SKM-1 (cell line): Measurements from ENCODE around the gene FNTB.
"Not testable (repeated sequence)": the region's sequence is repeated elsewhere in the genome, so short reads cannot be mapped to it uniquely, and the experiment has no call there.

ENCODE experiments used
- DNase-seq: peaks from one replicate; lab custom pipeline; 2025; ENCODE audit not compliant: unreplicated experiment; lab: John Stamatoyannopoulos, UW

The FNTB gene

DNA sequence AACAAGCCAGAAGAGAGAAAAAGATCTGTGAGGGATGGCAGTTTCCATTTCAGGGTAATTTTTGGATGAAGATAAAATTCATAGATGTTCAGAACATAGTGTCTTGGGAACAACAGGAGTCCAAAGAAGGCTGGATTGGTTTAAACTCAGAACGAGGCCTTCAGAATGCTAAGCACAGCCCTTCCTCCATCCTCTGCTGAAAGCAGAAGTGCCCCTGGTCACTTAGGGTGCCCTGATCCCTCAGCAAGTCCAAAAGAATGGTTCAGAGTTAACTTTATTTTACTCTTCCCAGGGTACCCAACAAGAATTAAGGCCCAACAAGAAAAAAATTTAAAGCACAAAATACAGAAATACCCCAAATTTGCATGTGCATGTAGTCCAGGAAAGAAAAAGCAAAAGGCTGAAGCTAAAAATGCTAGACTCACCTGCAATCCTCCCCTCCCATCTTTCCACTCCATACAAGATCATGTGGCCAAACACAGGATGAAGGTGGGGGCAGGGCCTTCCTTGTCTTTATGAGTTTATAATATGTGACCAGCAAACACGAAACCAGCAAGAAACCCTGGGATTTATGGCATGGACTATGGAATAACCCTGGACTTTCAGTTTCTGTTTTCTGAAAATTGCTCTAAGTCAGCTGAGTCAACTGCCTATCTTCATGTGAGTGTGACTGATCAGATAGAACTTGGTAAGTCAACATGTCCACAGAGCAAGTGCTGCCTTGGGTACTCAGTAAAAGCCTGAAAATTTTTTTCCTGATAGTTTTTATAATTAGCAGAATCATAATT lies 94.5 kb downstream of the FNTB start:
- DNase-seq: no peak

DNA sequence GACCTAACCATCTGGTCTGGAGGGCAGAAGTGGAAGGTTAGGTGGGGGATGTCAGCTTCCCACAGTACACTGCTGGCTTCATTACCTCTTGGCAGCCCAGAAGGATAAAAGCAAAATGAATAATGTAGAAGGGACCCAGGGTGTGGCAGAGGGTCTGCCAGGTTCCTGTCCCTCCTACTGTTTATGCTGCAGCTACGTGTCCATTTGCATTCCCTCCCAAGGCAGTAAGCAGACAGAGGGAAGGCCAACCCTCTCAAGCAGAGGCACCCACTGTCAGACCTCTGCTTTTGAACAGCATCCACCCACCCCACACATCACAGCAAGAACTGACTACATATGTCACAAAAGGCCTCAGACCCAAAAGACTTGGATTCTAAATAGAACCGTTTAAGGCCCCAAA lies 96.2 kb downstream of the FNTB start:
- no peak for DNase-seq

DNA sequence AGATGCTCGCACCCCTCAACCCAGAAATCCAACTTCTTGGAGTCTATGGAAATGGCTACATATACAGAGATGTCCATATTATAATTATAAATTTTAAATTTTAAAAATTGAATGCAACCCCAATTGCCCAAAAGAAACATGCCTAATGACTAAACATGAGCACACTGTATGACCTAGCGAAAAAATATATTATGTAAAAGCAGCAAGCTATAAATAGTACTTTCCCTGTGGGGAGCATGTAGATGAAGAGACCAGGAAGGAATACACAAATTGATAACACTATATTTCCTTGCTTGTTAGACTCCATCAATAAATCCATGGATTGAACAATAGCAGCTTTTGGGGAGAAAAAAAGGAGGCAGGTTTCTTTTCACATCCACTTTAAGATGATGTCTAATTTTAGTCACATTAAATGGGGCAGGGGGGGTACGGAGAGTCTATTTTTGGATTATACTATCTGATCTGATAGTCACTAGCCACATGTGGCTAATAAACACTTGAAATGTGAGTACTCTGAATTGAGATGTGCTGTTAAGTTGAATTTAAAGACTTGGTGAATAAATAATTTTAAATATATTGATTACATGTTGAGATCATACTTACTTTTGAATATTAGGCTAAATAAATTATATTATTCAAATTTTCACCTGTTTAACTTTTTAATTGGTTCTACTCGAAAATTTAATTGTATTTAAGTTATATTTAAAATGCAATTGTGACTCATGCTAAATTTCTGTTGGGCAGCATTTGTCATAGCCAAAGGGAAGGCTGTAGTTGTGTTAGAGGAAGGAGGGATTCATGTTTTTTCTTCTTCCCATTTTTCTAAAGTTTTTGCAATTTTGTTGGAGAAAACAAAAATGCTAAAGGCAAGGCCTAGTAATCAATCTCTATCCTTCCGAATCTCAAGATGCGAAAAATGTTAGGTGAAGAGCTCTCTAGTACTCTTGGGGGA lies 98.1 kb downstream of the FNTB start:
- no peak for DNase-seq

DNA sequence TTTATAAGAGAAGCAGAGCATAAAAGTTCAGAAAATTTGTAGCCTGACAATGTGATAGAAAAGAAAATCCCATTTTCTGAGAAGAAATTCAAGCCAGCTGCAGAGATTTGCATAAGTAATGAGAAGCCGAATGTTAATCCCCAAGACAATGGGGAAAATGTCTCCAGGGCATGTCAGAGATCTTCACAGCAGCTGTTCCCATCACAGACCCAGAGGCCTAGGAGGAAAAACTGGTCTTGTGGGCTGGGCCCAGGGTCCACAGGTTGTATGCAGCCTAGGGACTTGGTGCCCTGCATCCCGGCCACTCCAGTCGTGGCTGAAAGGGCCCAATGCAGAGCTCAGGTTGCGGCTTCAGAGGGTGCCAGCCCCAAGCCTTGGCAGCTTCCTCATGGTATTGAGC lies 100.0 kb downstream of the FNTB start:
- not testable (repeated sequence) for DNase-seq

DNA sequence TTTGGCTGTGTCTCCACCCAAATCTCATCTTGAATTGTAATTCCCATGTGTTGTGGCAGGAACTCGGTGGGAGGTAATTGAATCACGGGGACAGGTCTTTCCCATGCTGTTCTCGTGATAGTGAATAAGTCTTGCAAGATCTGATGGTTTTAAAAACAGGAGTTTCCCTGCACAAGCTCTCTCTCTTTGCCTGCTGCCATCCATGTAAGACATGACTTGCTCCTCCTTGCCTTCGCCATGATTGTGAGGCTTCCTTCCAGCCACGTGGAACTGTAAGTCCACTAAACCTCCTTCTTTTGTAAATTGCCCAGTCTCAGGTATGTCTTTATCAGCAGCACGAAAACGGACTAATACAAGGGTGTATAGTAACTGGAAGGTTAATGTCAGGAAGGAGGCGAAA lies 101.1 kb downstream of the FNTB start:
- not testable (repeated sequence) for DNase-seq

DNA sequence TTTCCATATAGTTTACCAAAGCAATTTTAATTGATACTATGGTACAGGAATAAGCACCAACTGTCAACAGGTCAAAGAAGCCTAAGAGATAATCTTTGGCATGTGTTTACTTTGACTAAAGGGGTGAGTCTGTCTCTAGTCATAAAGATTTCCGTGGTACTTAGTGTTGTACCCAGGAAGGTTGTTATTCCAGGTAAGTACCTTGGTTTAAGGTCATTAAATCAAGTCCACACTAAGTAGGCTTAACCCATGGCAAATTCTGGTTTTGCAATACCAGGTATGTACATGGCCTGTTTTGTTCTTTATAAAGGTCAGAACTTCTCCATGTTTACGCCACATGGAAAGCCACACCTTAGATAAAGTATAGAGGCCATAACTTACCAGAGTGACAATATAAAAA lies 105.7 kb downstream of the FNTB start:
- DNase-seq: no peak

DNA sequence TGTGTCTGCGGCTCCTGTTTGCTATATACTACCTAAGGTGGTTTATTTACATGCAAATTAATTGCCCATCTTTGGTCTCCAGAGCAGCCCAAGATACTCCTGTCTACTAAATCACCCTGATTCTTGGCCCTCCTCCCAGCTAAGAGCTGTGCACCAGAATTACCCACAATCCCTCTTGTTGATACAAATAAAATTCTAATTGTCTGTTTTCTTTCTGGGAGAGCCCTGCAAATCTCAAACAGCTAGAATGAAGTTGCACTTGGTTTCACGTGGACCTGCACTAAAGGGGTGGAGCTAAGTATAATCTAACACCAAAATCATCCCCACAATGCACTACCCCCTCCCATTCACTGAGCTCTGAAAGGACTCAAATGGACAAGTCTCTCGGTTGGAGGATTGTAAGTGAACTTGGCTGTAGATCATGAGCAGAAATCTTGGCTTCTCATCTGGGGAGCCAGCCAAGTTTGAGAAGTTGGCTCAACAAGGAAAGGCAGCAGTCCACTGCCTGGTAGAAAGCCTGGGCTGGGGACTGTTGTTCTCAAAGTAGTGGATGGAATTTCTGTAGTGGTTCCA lies 109.0 kb downstream of the FNTB start:
- DNase-seq: no peak

DNA sequence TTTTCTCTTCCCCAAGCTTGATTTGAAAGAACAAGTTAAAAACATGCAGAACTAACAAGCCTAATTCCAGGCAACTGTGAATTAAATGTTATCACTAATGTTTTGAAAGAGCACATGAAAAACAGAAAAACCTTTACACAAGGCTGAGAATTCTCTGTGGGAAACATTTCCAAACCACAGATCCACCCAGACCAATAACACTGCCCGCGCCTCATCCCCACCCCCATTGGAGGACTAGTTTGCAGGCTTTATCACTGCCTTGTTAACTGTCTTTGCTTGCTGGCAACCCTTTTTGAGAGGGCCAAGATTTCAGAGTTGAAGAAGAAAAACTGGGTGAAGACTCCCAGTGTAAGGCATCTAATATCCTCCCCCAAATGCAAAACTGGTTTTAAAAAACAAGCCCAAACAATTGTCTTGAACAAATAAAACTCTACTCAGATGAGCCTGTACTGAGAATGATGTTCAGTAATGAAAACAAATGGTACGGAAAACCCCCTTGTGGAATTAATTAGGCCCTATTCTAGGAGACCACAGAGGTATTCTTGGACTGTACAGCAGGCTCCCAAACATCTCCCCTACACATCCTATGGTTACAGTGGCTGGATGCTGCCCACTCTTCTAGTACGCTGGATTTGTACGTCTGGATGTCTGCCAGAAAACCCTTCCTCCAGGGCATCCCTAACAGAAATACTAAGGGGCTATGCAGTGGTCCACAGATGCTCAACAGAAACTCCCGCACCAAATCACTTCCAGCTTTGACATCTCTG lies 109.8 kb downstream of the FNTB start:
- no peak for DNase-seq

DNA sequence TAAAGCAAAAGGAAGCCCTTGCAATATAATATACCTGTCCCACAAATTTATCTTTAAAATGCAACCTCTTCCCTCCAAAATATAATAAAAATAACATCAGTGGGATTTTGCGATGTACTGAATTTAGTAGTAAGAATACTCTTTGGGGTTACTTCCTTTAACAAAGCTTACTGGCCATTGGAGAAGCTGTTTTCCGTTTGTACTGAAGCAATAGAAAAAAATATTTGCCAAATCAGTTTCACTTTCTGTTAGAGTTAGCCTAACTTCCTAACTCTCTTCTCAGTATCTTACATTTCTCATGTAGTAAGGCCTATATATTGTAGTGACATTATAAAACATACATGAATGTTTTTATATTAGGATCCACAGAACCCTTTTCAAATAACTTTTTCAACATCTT lies 111.9 kb downstream of the FNTB start:
- no peak for DNase-seq

DNA sequence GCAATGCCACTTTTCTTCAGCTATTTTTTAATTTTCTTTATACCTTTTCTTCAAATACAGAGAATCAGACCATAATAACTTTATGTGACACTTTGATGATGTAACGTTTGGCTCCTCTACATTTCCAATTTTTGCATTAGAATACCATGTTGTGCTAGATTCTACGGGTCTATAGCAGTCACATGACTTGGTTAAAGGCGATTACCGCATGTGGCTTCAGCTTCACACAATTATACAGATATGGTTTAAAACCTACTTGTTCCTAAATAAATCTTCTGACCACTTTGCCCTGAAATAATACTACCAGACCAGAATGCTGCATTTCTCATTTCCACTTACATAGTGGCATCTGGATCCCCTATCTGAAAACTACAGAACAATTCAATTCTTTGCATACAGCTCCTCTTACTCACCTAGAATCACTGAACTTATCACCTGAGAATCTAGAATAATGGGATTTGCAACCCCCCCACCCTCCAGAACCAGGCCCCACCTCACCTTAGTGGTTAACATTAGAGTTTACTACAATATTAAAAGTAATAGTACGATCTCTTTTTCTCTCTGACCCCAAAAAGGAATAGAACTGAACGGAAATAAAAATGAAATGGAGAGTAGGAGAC lies 114.3 kb downstream of the FNTB start:
- no peak for DNase-seq

DNA sequence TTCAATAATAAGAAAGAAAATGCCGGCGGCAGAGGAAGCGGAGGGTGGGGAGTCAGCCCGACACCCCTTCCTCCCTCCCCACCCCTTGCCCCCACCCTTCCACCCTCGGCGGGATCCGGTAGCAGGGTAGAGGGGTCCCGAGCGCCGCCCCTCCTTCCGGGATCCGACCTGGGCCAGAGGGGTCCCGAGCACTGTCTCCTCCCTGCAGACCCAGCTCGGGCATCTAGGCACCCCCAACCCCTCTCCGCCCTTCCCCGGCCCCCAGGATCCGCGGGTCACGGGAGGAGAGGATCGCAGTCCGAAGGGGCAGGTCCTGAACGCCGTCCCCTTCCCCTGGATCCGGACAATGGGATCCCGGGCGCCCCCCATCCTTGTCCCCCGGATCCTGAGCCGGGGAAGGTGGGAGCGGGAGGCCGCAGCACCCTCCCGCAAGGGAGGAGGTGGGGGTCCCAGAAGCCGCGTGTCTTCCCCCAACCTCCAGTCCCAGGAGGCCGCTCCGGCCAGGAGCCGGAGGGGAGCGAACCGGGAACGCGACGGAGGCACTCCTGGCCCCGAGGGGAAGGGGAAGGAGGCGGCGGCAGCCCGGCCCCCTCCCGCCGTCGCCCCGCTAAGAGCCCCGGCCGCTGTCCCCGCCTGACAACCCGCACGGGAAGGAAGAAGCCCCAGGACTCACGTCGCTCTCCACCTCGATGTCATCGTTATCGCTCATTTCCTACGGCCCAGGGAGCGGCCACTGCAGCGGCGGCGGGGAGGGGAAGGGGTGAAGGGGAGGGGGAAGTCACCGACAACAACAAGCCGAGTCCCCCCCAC lies 115.1 kb downstream of the FNTB start:
- DNase-seq: no peak

DNA sequence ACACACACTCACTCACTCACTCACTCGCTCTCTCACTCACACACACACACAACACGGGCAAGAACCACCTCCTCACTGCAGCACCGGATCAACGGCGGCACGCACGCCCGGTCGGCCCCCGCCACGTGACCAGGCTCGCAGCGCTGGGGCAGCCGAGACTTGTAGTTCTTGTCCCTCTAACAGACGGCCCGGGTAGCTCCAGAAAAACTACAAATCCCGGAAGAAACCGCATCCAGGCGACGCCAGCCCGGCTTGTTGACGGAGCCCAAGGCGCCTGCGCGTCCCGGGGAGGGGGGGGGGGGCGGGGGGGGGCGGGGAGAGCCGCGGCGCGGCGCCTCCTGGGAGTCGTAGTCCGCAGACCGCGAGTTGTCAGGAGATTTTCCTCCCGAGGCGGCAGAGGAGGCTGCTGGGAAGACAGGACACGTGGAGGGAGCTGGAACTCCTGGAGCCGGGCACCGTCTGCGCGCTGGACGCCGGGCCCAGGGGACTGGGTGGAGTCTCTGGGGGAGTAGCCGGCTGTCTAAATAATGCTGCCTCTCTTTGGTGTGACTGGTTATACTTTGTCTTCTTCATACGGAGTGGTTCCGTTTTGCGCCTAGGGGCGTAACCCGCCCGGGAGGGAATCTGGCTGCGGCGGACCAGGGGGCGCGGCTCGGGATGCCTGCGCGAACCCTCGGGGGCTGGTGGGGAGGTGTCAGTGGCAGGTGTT lies 115.9 kb downstream of the FNTB start, which contains the start of gene MAX:
Gene MAX, minus strand, starts transcription at position 77 of the 709 bp plus-strand sequence. CDS start 178 bp downstream, outside the sequence.
- peak; percentile 76 for DNase-seq

DNA sequence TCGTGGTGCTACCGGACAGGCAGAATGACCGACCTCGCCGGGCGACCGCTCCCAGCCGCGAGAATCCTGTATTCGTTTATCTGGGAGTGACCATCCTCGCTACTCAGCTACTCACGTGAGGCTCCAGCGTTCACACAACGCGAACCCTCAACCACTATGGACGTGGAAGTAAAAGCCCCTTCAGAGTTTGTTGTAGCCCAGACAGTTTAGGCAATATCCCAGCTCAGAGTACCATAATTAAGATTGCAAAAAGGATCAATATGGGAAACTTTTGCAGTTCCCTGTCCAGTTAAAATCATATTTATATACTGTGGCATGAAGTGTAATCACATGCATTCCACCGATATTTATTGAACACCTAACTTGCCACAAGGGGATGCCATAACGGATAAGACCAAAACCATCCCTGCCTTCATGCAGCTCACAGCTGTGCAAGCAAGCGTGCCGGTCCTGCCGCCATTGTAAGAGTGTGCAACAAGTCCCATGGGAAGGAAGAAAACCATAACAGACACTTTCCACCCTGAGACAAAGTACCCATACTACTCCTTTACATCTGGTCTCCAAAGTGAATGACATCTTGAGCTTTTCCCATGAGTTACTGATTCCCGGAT lies 116.6 kb downstream of the FNTB start:
- no peak for DNase-seq

DNA sequence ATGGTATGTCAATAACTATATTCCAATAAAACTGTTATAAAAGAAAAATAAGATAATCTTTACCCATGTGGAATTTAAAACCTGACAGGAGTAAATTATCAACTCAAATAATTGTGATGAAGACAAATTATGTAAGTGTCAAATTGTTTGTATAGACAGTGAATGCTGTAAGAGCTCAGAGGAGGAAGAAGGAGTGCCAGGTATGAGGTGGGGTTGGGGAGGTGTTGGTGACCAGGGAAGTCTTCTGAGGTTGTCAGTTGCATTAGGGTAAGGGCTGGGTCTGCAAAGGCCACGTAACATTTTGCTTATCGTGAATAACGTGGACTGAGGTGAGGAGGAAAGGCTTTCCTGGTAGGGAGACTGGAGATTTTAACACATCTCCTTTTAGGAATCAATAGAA lies 118.1 kb downstream of the FNTB start:
- DNase-seq: no peak

DNA sequence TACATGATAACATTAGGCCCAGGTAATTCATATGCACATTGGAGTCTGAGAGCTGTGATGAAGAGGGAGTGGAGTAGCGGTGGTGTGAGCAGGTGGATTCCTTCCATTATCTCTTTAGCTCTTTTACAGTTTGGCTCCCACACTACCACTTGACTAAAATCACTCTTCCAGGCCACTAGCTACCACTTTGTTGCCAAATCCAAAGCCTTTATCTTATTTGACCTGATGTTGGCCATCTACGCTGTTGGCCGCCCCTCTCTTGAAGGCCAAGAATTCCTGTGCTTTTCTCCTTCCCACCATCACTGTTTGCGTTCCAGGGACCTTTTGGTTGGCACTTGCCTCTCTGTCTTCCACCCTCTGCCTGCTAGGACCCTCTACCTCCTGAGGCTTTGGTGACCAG lies 119.6 kb downstream of the FNTB start:
- DNase-seq: no peak

DNA sequence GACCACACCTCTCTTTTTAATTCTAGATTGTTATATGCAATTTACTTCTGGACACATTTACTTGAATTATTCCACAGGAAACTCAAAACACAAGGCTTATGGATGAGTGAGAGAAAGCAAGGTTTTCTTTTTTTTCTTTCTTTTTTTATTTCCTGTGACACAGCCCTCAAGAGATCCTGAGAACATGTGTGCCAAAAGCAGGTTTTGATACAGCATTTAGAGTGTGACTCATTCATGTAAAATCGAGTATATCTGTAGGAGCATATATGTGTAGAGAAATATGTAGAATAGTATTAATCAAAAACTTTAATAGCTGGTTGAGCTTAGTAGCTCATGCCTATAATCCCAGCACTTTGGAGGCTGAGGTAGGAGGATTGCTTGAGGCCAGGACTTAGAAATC lies 120.0 kb downstream of the FNTB start:
- DNase-seq: no peak

DNA sequence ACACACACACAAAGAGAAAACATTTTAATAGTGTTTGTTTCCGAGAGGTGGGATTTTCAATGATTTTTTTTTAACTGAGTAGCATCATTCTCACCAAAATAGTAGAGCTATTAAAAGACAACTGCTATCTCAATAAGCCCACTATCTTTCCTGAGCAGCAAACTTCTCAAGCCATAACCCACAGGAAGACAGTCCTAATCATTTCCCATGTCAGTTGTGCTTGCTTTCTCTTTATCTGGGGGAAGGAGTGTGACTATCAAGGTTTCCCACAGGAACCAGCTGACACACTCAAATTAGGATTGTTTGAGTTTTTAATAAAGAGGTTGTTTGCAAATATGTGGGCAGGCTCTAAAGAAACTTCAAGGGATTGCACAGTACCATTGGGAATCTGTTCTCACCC lies 120.5 kb downstream of the FNTB start:
- DNase-seq: no peak

DNA sequence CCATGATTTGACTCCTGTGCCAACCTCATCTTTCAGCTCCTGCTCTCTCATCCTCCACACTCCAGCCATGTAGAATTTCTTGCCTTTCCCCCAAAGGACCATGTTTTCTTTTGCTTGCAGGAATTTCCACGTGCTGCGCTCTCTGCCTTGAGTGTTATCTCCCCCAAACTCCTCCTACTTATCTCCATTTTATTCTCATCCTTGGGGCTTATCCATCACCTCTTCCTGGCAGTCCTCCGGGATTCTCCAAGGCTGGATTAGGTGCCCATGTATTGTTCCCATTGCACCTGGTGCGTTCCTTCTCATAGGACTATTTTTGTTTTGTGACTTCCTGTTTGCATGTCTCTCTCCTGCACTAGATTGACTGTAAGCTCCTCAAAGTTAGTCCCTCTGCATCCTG lies 122.7 kb downstream of the FNTB start:
- DNase-seq: no peak

DNA sequence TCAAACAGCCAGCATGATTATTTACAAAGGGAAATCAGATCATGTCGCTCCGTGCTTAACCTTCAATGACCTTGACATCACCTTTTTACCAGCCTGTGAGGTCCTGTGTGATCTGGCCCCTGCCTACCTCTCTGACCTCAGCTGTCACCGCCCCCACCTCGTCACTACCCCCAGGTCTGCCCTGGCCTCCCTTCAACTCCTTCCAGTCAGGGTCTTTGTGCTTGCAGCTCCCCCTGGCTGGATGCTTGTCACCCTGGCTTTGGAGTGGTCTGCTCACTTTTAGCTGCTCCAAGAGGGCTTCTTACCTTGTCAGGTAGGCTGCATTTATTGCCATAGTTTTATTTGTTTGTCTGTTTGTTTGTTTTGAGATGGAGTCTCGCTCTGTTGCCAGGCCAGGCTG lies 123.8 kb downstream of the FNTB start:
- no peak for DNase-seq
